Right atrium auricular region (tissue), 2 donors: ENCODE data around the gene TTC39A. TPM values are rescaled to one million over a fixed set of nuclear protein-coding genes. Genes with fewer than 3 reads are reported as not detected.

ENCODE experiments used
- DNase-seq: peaks from one replicate; pipeline ENCODE4 v3.0.0-alpha.2; 2019; ENCODE audit warnings: low spot score
- H3K27ac ChIP-seq, 2 donors: fragments of 200-600 bp; sonication (generic); 1 replicate in 1 of 2; 2 replicates in 1 of 2; pipeline ENCODE4 v1.5.1; 2016 to 2019
- H3K27me3 ChIP-seq, 2 donors: fragments of 200-600 bp; sonication (generic); one replicate each; pipeline versions ENCODE4 v1.5.1 to v1.6.0; 2017 to 2019
- H3K36me3 ChIP-seq: fragments of 200-600 bp; sonication (generic); one replicate; pipeline ENCODE4 v1.5.1; 2016
- H3K4me1 ChIP-seq, 2 donors: fragments of 200-600 bp; sonication (generic); one replicate each; pipeline versions ENCODE4 v1.5.1 to v1.6.0; 2017 to 2019
- H3K4me3 ChIP-seq, 2 donors: fragments of 200-600 bp; sonication (generic); 1 replicate in 1 of 2; 2 replicates in 1 of 2; pipeline ENCODE4 v1.5.1; 2017 to 2019; ENCODE audit warnings: mild to moderate bottlenecking in 1 of 2, moderate library complexity in 1 of 2
- H3K9me3 ChIP-seq, 2 donors: fragments of 200-600 bp; sonication (generic); one replicate each; pipeline ENCODE4 v1.5.1; 2019
- CTCF ChIP-seq, 2 donors: fragments of 200-600 bp; sonication (generic); IDR thresholded peaks; one replicate each; pipeline ENCODE4 v1.5.1; 2019; ENCODE audit warnings: antibody characterized with exemption in 2 of 2
- total RNA-seq, 2 donors: library from RNA; depleted of rRNA; stranded (reverse); fragments of >200 nt; gene quantifications; one replicate each; pipeline ENCODE4 v1.1.0, GENCODE V29; 2016

Gene TTC39A
- total RNA-seq, 2 donors from 2014 or later, result 14.9 to 33.7 TPM

GRCh38 chr1:51242546-51242945 lies 87.8 kb downstream of the TTC39A start:
- no peaks in the 10 kb centered on the region for H3K9me3 ChIP-seq
- no peak overlapping the region for H3K4me3 ChIP-seq
- no peak for DNase-seq
- TF ChIP-seq CTCF (IDR thresholded peaks at IDR 0.05), result no peak
- no peak overlapping the region for H3K27ac ChIP-seq
- H3K27me3 ChIP-seq, result no peaks in the 10 kb centered on the region
- H3K4me1 ChIP-seq, result peaks cover 0 to 48% of the 10 kb centered on the region in 2 donors
- H3K36me3 ChIP-seq, result no peaks in the 10 kb centered on the region

GRCh38 chr1:51241119-51241518 lies 89.2 kb downstream of the TTC39A start:
- H3K27ac ChIP-seq, result no peak overlapping the region
- no peak for DNase-seq
- H3K9me3 ChIP-seq, result no peaks in the 10 kb centered on the region
- no peak for TF ChIP-seq CTCF (IDR thresholded peaks at IDR 0.05)
- no peaks in the 10 kb centered on the region for H3K27me3 ChIP-seq
- H3K4me1 ChIP-seq, result peaks cover 0 to 40% of the 10 kb centered on the region in 2 donors
- no peak overlapping the region for H3K4me3 ChIP-seq
- H3K36me3 ChIP-seq, result no peaks in the 10 kb centered on the region

- peak overlapping the region in 1 of 2 donors; percentile 52 for H3K27ac ChIP-seq
- TF ChIP-seq CTCF (IDR thresholded peaks at IDR 0.05), result no peak
- peak; percentile 55 for DNase-seq
- no peaks in the 10 kb centered on the region for H3K9me3 ChIP-seq
- no peaks in the 10 kb centered on the region for H3K27me3 ChIP-seq
- no peaks in the 10 kb centered on the region for H3K36me3 ChIP-seq
- no peak overlapping the region for H3K4me3 ChIP-seq
- H3K4me1 ChIP-seq, result peaks cover 0 to 41% of the 10 kb centered on the region in 2 donors
Observed at GRCh38 chr1:51240084-51240483, 90.3 kb downstream of the TTC39A start.

GRCh38 chr1:51238034-51238403 lies 92.3 kb downstream of the TTC39A start:
- TF ChIP-seq CTCF (IDR thresholded peaks at IDR 0.05), result no peak
- Histone ChIP-seq H3K4me1 (peaks cover 0 to 45% of the 10 kb centered on the region in 2 donors), H3K9me3 (no peaks in the 10 kb centered on the region), H3K4me3 (peak overlapping the region; percentile 98 to 99), H3K27me3 (no peaks in the 10 kb centered on the region), H3K36me3 (no peaks in the 10 kb centered on the region), H3K27ac (peak overlapping the region; percentile 98)
- DNase-seq, result peak; percentile 9

- no peak for TF ChIP-seq CTCF (IDR thresholded peaks at IDR 0.05)
- H3K27me3 ChIP-seq, result no peaks in the 10 kb centered on the region
- H3K4me3 ChIP-seq, result peak overlapping the region; percentile 98 to 99
- DNase-seq, result no peak
- no peaks in the 10 kb centered on the region for H3K36me3 ChIP-seq
- H3K4me1 ChIP-seq, result peaks cover 0 to 45% of the 10 kb centered on the region in 2 donors
- peak overlapping the region; percentile 98 for H3K27ac ChIP-seq
- H3K9me3 ChIP-seq, result no peaks in the 10 kb centered on the region
Observed at GRCh38 chr1:51237351-51238033, 92.9 kb downstream of the TTC39A start.

Other genes starting within 250 kb of the TTC39A start
- gene C1orf185, start 228.3 kb downstream of the TTC39A start, total RNA-seq, result not detected
- gene RNF11, start 94.3 kb downstream of the TTC39A start, total RNA-seq, result 100 to 1,000 TPM in 1 of 2 donors, 10 to 100 TPM in 1; 87.2 to 103 TPM
- gene EPS15, start 188.7 kb upstream of the TTC39A start, total RNA-seq, result 10 to 100 TPM; 50.0 to 54.7 TPM